HepG2 (cell line): ENCODE measurements around the gene TPI1. TPM values are rescaled to one million over a fixed set of nuclear protein-coding genes. Genes with fewer than 3 reads are reported as not detected.

Experiments used
- ATAC-seq: fragments of 200-7000 bp; cut with Tn5 transposase; 3 replicates; pipeline ENCODE4 v1.9.1; 2020; ENCODE audit warnings: mild to moderate bottlenecking, moderate library complexity
- BruUV-seq: library from RNA; stranded (reverse); fragments of 400-500 nt; replicated peaks from 2 replicates; lab custom pipeline; 2021; lab: Mats Ljungman, UMichigan
- CTCF ChIA-PET: fragments of 300-600 bp; formaldehyde crosslinking; extraction: SDS; loops from one replicate; lab custom pipeline; 2021; ENCODE audit warnings: low total read pairs, inconsistent platforms, low intra/inter-chr PET ratio; lab: Yijun Ruan, JAX
- POLR2A ChIA-PET: fragments of 350-600 bp; sonication (Branson Sonifier 250); formaldehyde crosslinking; loops from one replicate; lab custom pipeline; 2020; ENCODE audit warnings: antibody characterized with exemption, inconsistent platforms; lab: Yijun Ruan, JAX
- DNase-seq: peaks from one replicate; pipeline ENCODE4 v3.0.0-alpha.2; 2015; ENCODE audit warnings: low spot score
- FAIRE-seq: peaks from 3 replicates; lab custom pipeline; 2011; peaks lifted over from hg19 to GRCh38; lab: Jason Lieb, UNC
- H2AFZ ChIP-seq: one replicate; pipeline ENCODE4 v1.6.1; 2011; ENCODE audit warnings: low read length, inconsistent platforms
- H3K27ac ChIP-seq: fragments of 300-600 bp; 3 replicates; pipeline ENCODE4 v1.8.0; 2011; ENCODE audit warnings: mixed run types, mild to moderate bottlenecking, mixed read lengths, low read length, inconsistent platforms; ENCODE audit not compliant: insufficient read depth; ENCODE audit errors: extremely low read length
- H3K27me3 ChIP-seq, 2 experiments: fragments of 200-600 bp in 1 of 2; 2 replicates in 1 of 2; 3 replicates in 1 of 2; pipeline versions ENCODE4 v1.6.0 to v1.8.0; 2011; ENCODE audit warnings: low read length in 2 of 2, mild to moderate bottlenecking in 2 of 2, moderate library complexity in 2 of 2, inconsistent platforms in 1 of 2; ENCODE audit not compliant: insufficient read depth in 2 of 2, control insufficient read depth in 1 of 2
- H3K36me3 ChIP-seq, 2 experiments: fragments of 200-600 bp in 1 of 2; replicated peaks in 1 of 2; 2 replicates in 1 of 2; 3 replicates in 1 of 2; pipeline versions ENCODE4 v1.5.1 to v1.8.0; 2011; ENCODE audit warnings: low read length in 2 of 2, inconsistent platforms in 1 of 2; ENCODE audit not compliant: insufficient read depth in 2 of 2, control insufficient read depth in 1 of 2
- H3K4me1 ChIP-seq: 2 replicates; pipeline ENCODE4 v1.5.1; 2012; ENCODE audit warnings: low read length, inconsistent platforms; ENCODE audit not compliant: insufficient read depth
- H3K4me2 ChIP-seq: 2 replicates; pipeline ENCODE4 v1.6.0; 2011; ENCODE audit warnings: low read depth, low read length, inconsistent platforms
- H3K4me3 ChIP-seq, 3 experiments: fragments of 200-600 bp in 1 of 3; sonication (generic), shearing (Covaris generic) in 1 of 3; replicated peaks in 1 of 3; 2 replicates each; pipeline ENCODE4 v1.5.1; 2011 to 2016; ENCODE audit warnings: low read length in 3 of 3, inconsistent platforms in 2 of 3, low read depth in 2 of 3, mild to moderate bottlenecking in 2 of 3, control low read depth in 1 of 3, mixed read lengths in 1 of 3; ENCODE audit not compliant: insufficient read depth in 1 of 3
- H3K79me2 ChIP-seq: one replicate; pipeline ENCODE4 v1.6.1; 2011; ENCODE audit warnings: low read length, inconsistent platforms; ENCODE audit not compliant: insufficient read depth
- H3K9ac ChIP-seq: 2 replicates; pipeline ENCODE4 v1.6.0; 2011; ENCODE audit warnings: mild to moderate bottlenecking, low read depth, low read length, inconsistent platforms; ENCODE audit not compliant: insufficient read depth
- H3K9me3 ChIP-seq: 2 replicates; pipeline ENCODE4 v1.5.1; 2012; ENCODE audit warnings: mild to moderate bottlenecking, low read length
- H4K20me1 ChIP-seq: 2 replicates; pipeline ENCODE4 v1.6.0; 2011; ENCODE audit warnings: inconsistent platforms, mild to moderate bottlenecking, low read length, moderate library complexity; ENCODE audit not compliant: insufficient read depth
- MNT ChIP-seq: fragments of 450-650 bp; IDR thresholded peaks from 2 replicates; pipeline ENCODE4 v1.6.1; 2016
- NCOA5 ChIP-seq: sonication (generic); formaldehyde crosslinking; IDR thresholded peaks from 2 replicates; pipeline ENCODE4 v1.4.0; 2020; ENCODE audit warnings: missing genetic modification reagents
- POLR2A ChIP-seq, 2 experiments: IDR thresholded peaks; 2 replicates each; pipeline ENCODE4 v1.6.1; 2011; ENCODE audit warnings: low read depth in 2 of 2, low read length in 2 of 2, mild to moderate bottlenecking in 1 of 2, moderate library complexity in 1 of 2; ENCODE audit not compliant: insufficient read depth in 1 of 2
- PRDM4 ChIP-seq: sonication (generic); formaldehyde crosslinking; IDR thresholded peaks from 2 replicates; pipeline ENCODE4 v1.9.0; 2021; ENCODE audit warnings: missing genetic modification reagents, borderline replicate concordance
- RBM39 ChIP-seq: fragments of 200-400 bp; formaldehyde crosslinking; IDR thresholded peaks from one replicate; pipeline ENCODE4 v1.6.1; 2018; ENCODE audit warnings: antibody characterized with exemption, mild to moderate bottlenecking, low read depth, low read length; ENCODE audit not compliant: poor library complexity, severe bottlenecking
- RERE ChIP-seq: IDR thresholded peaks from 2 replicates; pipeline ENCODE4 v1.6.1; 2016; ENCODE audit warnings: low read depth, missing genetic modification reagents, missing compliant biosample characterization
- SCMH1 ChIP-seq: sonication (generic); formaldehyde crosslinking; IDR thresholded peaks from 2 replicates; pipeline ENCODE4 v1.9.0; 2021; ENCODE audit warnings: missing genetic modification reagents, mild to moderate bottlenecking, borderline replicate concordance
- TRIM22 ChIP-seq: fragments of 450-650 bp; IDR thresholded peaks from 2 replicates; pipeline ENCODE4 v1.6.1; 2017
- ZNF605 ChIP-seq: sonication (generic); formaldehyde crosslinking; IDR thresholded peaks from 2 replicates; pipeline ENCODE4 v1.8.0; 2022; ENCODE audit warnings: mild to moderate bottlenecking, missing genetic modification reagents
- WGBS: methylation state at CpG from one replicate; pipeline ENCODE4 v1.1.6; 2017; ENCODE audit warnings: low lambda C conversion rate; 5-methylcytosine and 5-hydroxymethylcytosine counted together
- in situ Hi-C: cut with HindIII; loops from 2 replicates; pipeline ENCODE4 v1.10.0; 2017; ENCODE audit warnings: low pct_unique_long_range_greater_than_20kb; ENCODE audit not compliant: extremely low pct_ligation_motif_present
- intact Hi-C: fragments of 100-400 bp; cut with micrococcal nuclease; formaldehyde crosslinking; loops from one replicate; pipeline ENCODE4 v1.10.0; 2022; ENCODE audit not compliant: unreplicated experiment
- polyA plus RNA-seq, 8 experiments: library from polyadenylated mRNA; depleted of rRNA in 3 of 8; stranded (reverse) in 7 of 8; unstranded in 1 of 8; fragments of >200 nt; fragmentation: Illumina TruSeq in 4 of 8; extraction: Trizol in 4 of 8; gene quantifications; 2 replicates each; pipeline versions ENCODE4 v1.2.1 to v1.2.3, GENCODE V29; 2011 to 2016; ENCODE audit warnings: low read depth in 4 of 8, missing spikeins in 1 of 8, mixed read lengths in 1 of 8; ENCODE audit not compliant: insufficient read depth in 1 of 8
- total RNA-seq, 5 experiments: library from RNA; depleted of rRNA; stranded (reverse); fragments of >200 nt; fragmentation: Illumina TruSeq; extraction: Trizol; gene quantifications; 2 replicates each; pipeline ENCODE4 v1.2.3, GENCODE V29; 2016; ENCODE audit warnings: low read depth in 1 of 5

The TPI1 gene
- total and polyA plus RNA-seq, 2 of the 13 experiments (the other 11 are each of a cell fraction or from before 2014, with no cell fraction given), result 945 to 2,535 TPM

GRCh38 chr12:6846316-6846869 is 20.9 kb upstream of the TPI1 start (continued):
- TF ChIP-seq TRIM22 (no peak), MNT (peak; percentile 52)
- TF ChIP-seq, all 625 proteins: peak for 1

- ATAC-seq, result no peak
- intact Hi-C loops (no loop called here), in situ Hi-C loops (no loop called here)
- H3K4me1 ChIP-seq, result peaks cover 16% of the 10 kb centered on the region
- no peak overlapping the region for H3K4me3 ChIP-seq
- no peak overlapping the region for H3K27ac ChIP-seq
- no peak for FAIRE-seq
- POLR2A ChIA-PET, result no interaction called here
- H3K4me2 ChIP-seq, result no peak overlapping the region
- peaks cover 12 to 38% of the 10 kb centered on the region in 2 experiments for H3K36me3 ChIP-seq
- peaks cover 15% of the 10 kb centered on the region for H3K79me2 ChIP-seq
- no peak overlapping the region for H2AFZ ChIP-seq
- H3K9me3 ChIP-seq, result no peaks in the 10 kb centered on the region
- DNase-seq, result no peak
- CTCF ChIA-PET, result no interaction called here
- TF ChIP-seq RBM39 (no peak), SCMH1 (CRISPR knock-in tag) (no peak), PRDM4 (CRISPR knock-in tag) (no peak), POLR2A (IDR thresholded peaks at IDR 0.05; ENCODE audit: insufficient read depth in 1 of 2, low read depth in 2 of 2, low read length in 2 of 2) (peak in 1 of 2 experiments; percentile 20; a peak in 1 of 4 replicates), ZNF605 (CRISPR knock-in tag) (no peak), NCOA5 (no peak), RERE (CRISPR knock-in tag) (no peak)
- H3K27me3 ChIP-seq, result no peaks in the 10 kb centered on the region
- no peak overlapping the region for H3K9ac ChIP-seq
- no TSS peak for BruUV-seq
- no peaks in the 10 kb centered on the region for H4K20me1 ChIP-seq
- WGBS, result 96% methylated on average over 2 of the region's 2 CpGs
These were observed 19.7 kb upstream of the TPI1 start for GRCh38 chr12:6847676-6848075.
